ENCODE results near the gene CHCHD3. TPM values are rescaled to one million over a fixed set of nuclear protein-coding genes. Genes with fewer than 3 reads are reported as not detected.

The CHCHD3 gene
- total RNA-seq, 4 donors from 2014 or later = 40.6 to 66.6 (median 48.1) TPM

GRCh38 chr7:133070562-133070961 is 11.3 kb downstream of the CHCHD3 start:
- H3K9me3 ChIP-seq = no peaks in the 10 kb centered on the region
- H3K27ac ChIP-seq = no peak overlapping the region
- WGBS, 2 donors = 38 to 39% methylated on average over 2 of the region's 2 CpGs
- no peak overlapping the region for H3K4me3 ChIP-seq
- peaks cover 0 to 12% (median 2%) of the 10 kb centered on the region in 4 donors for H3K4me1 ChIP-seq
- no peak for DNase-seq (ENCODE audit: low spot score in 2 of 2)
- peaks cover 0 to 39% (median 10%) of the 10 kb centered on the region in 3 donors for H3K36me3 ChIP-seq
- H3K27me3 ChIP-seq = no peaks in the 10 kb centered on the region
- TF ChIP-seq CTCF (IDR thresholded peaks at IDR 0.05) (no peak), POLR2A (IDR thresholded peaks at IDR 0.05) (no peak), EP300 (IDR thresholded peaks at IDR 0.05) (no peak)

- H3K36me3 ChIP-seq = peaks cover 0 to 35% (median 10%) of the 10 kb centered on the region in 3 donors
- 90 to 92% methylated on average over 1 of the region's 1 CpG for WGBS, 2 donors
Observed at GRCh38 chr7:133065301-133065700, 16.6 kb downstream of the CHCHD3 start.

GRCh38 chr7:133064082-133064820 is 17.6 kb downstream of the CHCHD3 start:
- Histone ChIP-seq H3K4me3 (no peak overlapping the region), H3K9me3 (no peaks in the 10 kb centered on the region), H3K36me3 (peaks cover 0 to 31% (median 10%) of the 10 kb centered on the region in 3 donors), H3K27ac (no peak overlapping the region), H3K4me1 (no peaks in the 10 kb centered on the region), H3K27me3 (no peaks in the 10 kb centered on the region)
- DNase-seq (ENCODE audit: low spot score in 2 of 2) = no peak
- WGBS, 2 donors = 77 to 82% methylated on average over 4 of the region's 4 CpGs
- no peak for TF ChIP-seq CTCF (IDR thresholded peaks at IDR 0.05)
- no peak for TF ChIP-seq EP300 (IDR thresholded peaks at IDR 0.05)
- TF ChIP-seq POLR2A (IDR thresholded peaks at IDR 0.05) = no peak

More at GRCh38 chr7:133065301-133065700, 16.6 kb downstream of the CHCHD3 start:
- Histone ChIP-seq H3K4me3 (no peak overlapping the region), H3K9me3 (no peaks in the 10 kb centered on the region), H3K4me1 (peaks cover 0 to 2% (median under 1%) of the 10 kb centered on the region in 4 donors), H3K27ac (no peak overlapping the region), H3K27me3 (no peaks in the 10 kb centered on the region)
- no peak for TF ChIP-seq EP300 (IDR thresholded peaks at IDR 0.05)
- no peak for TF ChIP-seq CTCF (IDR thresholded peaks at IDR 0.05)
- TF ChIP-seq POLR2A (IDR thresholded peaks at IDR 0.05) = no peak
- no peak for DNase-seq (ENCODE audit: low spot score in 2 of 2)

GRCh38 chr7:133061792-133062191 is 20.1 kb downstream of the CHCHD3 start:
- 74 to 84% methylated on average over 2 of the region's 2 CpGs for WGBS, 2 donors
- Histone ChIP-seq H3K36me3 (peaks cover 0 to 7% (median 0%) of the 10 kb centered on the region in 3 donors), H3K4me3 (no peak overlapping the region), H3K9me3 (no peaks in the 10 kb centered on the region), H3K27me3 (no peaks in the 10 kb centered on the region), H3K4me1 (peaks cover 0 to 5% (median 0%) of the 10 kb centered on the region in 4 donors), H3K27ac (no peak overlapping the region)
- no peak for TF ChIP-seq POLR2A (IDR thresholded peaks at IDR 0.05)
- no peak for TF ChIP-seq CTCF (IDR thresholded peaks at IDR 0.05)
- TF ChIP-seq EP300 (IDR thresholded peaks at IDR 0.05) = no peak
- no peak for DNase-seq (ENCODE audit: low spot score in 2 of 2)

- Histone ChIP-seq H3K27ac (no peak overlapping the region), H3K36me3 (peaks cover 0 to 2% (median 0%) of the 10 kb centered on the region in 3 donors), H3K4me3 (no peak overlapping the region), H3K4me1 (peaks cover 0 to 9% (median 0%) of the 10 kb centered on the region in 4 donors), H3K27me3 (no peaks in the 10 kb centered on the region), H3K9me3 (no peaks in the 10 kb centered on the region)
- 89 to 91% methylated on average over 2 of the region's 2 CpGs for WGBS, 2 donors
- TF ChIP-seq EP300 (IDR thresholded peaks at IDR 0.05) = no peak
- TF ChIP-seq POLR2A (IDR thresholded peaks at IDR 0.05) = no peak
- TF ChIP-seq CTCF (IDR thresholded peaks at IDR 0.05) = no peak
- DNase-seq (ENCODE audit: low spot score in 2 of 2) = no peak
Observed at GRCh38 chr7:133061357-133061756, 20.5 kb downstream of the CHCHD3 start.

Data from tibial nerve (tissue), 4 donors.